ENCODE measurements around the gene SHANK3.
"Not testable (repeated sequence)": the region's sequence is repeated elsewhere in the genome, so short reads cannot be mapped to it uniquely, and the experiment has no call there.

SHANK3 gene

DNA sequence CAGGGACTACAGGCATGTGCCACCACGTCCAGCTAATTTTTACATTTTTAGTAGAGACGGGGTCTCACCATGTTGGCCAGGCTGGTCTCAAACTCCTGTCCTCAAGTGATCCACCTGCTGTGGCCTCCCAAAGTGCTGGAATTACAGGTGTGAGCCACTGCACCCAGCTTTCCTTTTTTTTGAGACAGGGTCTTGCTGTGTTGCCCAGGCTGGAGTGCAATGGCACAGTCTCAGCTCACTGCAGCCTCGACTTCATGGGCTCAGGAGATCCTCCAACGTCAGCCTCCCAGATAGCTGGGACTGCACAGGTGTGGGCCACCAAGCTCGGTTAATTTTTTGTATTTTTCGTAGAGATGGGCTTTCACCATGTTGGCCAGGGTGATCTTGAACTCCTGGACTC is 18.0 kb upstream of the SHANK3 start:
- not testable (repeated sequence) for DNase-seq

DNA sequence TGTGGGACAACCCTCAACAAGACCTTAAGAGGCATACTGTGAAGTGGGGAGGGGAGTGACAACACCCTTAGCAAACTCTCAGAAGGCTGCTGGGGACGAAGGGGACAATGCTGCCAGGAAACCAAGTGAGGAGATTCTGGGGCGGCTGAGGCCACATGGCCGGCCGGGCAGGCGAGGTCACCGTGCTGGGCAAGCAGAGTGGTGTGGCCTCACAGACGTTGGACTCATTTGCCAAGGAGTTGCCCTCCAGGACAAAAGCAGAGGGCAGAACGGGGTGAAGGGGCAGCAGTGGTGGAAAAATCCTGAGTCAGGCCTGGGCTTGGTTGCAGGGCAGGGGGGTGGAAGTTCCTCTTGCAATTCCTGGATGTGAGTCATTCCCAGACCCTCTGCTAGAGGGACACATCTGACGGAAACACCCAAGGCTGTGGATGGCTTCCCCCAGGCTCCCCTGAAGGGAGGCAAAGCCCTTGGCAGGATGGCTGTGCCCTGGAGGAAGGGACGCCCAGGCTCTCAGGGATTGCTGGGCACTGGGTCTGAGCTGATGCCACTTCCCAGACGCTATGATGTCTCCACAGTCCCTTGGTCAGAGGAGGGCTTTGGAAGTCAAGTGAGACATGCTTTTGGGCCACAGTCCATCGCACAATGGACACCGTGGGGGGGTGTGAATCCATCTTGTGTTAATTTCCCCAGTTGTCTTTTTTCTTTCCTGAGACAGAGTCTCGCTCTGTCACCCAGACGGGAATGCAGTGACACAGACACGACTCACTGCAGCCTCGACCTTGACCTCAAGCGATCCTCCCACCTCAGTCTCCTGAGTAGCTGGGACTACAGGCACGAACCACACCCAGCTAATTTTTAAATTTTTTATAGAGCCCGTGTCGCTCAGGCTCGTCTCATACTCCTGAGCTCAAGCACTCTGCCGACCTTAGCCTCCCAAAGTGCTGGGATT is 16.2 kb upstream of the SHANK3 start:
- no peak for DNase-seq

- DNase-seq, result no peak
Observed at GRCh38 chr22:50657925-50658324, 14.7 kb upstream of the SHANK3 start.

- not testable (repeated sequence) for DNase-seq
Observed at GRCh38 chr22:50659711-50660110, 12.9 kb upstream of the SHANK3 start.

DNA sequence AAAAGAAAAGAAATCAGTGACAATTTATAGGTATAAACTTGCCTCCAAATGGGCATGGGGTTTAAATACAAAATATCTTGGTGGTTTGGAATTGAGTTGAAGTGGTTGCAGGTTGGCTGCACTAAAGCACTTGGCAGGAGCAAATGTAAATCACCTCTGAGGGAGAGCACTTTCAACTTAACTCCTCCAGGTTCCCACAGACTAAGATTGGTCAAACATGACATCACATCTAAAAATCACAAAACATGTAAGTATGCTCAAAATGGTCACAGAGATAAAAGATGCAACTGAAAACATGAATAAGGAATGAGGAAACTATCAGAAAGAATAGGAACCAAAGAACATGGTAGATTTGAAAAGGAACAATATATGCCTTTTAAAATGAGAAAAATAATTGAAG is 12.3 kb upstream of the SHANK3 start:
- DNase-seq, result no peak

DNA sequence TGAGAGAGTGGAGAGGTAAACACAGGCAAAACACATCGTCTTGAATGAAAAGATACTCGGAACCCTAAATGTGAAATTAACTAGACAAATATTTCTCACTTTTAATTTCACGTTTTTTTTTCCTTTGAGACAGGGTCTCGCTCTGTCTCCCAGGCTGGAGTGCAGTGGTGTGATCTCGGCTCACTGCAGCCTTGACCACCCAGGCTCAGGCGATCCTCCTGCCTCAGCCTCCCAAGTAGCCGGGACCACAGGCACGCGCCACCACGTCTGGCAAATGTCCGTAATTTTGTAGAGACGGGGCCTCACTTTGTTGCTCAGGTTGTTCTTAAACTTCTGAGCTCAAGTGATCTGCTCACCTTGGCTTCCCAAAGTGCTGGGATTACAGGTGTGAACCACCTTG is 7.4 kb upstream of the SHANK3 start:
- no peak for DNase-seq

GRCh38 chr22:50665738-50666137 is 6.9 kb upstream of the SHANK3 start:
- no peak for DNase-seq

- no peak for DNase-seq
Observed at GRCh38 chr22:50670513-50670912, 2.1 kb upstream of the SHANK3 start.

DNA sequence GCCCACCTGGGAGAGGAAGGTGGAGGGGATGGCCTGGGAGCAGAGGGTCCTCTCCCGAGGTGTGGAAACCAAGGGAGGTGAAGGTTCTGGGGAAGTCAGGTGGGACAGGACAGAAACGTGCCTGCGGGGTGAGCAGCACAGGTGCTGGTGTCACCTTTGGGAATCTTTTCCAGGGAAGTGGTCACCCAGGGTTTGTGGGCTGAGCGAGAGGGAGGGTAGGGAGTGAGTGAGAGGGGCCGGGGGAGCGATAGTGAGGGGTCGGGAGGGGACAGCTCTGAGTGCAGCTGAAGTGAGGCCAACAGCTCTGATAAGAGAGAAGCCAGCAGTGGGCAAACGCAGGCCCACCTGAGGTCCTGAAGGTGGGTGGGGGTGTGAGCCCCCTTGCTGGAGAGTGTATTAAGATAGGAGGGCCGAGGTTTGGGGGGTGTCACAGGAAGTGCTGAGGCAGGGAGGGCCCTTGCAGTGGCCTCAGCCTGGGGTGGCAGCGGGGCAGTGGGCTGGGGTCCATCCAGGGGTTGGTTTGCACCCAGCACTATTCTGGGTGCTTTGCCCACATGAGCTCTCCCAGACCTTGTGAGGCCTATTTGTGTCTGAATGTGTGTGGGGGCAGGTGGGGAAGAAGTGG is 1.6 kb upstream of the SHANK3 start:
- no peak for DNase-seq

DNA sequence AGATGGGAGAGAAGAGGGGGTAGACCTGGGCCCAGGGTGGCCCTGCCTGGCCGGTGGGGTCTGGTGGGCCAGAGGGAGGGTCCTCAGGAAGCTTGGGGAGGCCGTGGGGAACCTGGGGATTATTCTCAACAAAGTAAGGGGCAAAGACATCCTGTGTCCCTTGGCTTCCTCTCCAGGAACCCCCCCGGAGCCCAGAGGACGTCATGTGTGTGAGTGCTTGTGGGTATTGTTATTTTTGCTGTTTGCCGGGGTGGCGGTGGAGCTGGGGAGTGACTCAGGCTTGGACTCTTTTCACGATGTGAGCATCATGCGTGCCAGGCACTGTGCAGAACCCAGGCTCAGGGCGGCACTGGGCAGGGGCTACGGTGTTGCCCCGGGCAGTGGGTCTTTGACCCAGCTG is 982 bp upstream of the SHANK3 start:
- DNase-seq, result no peak

DNA sequence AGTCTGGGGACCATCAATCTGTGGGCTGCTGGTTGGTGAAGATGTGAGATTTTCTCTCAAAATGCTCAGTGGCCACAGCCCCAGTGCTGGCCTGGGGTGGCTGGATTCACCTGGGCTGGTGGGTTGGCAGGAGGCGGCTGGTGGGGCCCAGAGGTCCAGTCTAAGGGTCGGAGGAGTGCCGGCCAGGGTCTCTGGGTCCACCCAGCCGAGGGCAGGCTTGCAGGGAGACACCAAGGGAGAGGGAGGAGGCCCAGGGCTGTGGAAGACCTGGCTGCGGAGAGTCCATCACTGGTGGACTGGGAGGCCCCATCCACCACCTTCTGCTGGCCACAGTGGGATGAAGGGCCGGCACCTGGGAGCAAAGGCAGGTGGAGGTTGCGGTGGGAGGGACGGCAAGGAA is 582 bp upstream of the SHANK3 start:
- no peak for DNase-seq

DNA sequence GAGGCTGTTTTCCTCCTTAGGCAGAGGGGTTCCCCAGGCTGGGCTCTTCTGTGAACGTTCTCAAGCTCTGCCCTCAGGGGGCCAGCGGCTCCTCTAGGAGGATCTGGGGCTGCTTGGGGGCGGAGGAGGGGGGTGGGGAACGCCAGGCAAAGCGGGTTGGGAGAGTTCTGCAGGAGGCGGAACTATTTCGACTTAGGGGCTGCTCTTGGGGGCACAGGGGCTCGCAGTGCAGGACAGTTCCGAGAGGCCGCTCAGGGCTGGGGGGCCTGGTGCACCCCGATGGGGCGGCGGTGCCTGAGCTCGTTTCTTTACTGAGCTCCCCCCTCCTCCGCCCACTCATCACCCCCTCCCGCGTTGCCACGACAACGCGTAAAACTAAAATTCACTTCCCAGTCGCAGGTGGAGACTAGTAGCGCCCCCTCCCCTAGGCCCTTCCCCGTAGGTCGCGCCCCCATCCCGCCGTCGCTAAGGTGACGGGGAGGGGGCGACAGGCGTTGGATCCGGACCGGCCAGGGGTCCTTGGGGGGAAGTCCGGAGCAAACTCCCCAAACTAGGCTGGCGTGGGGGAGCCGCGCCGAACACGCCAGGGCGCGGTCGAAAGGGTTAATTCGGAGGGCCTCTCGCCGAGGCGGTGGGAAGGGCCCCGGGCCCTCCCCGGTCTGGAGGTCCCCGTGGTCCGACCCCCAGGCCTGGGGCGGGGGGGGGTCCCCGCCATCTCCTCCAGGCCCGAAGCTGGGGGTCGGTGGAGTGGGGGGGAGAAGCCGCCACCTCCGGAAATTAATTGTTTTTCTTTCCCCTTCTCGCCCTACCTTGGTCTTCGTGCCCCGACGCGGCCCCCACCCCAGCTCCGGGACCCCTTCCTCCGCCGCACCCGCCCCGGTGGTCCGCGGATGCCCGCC is 857 bp downstream of the SHANK3 start:
- no peak for DNase-seq

DNA sequence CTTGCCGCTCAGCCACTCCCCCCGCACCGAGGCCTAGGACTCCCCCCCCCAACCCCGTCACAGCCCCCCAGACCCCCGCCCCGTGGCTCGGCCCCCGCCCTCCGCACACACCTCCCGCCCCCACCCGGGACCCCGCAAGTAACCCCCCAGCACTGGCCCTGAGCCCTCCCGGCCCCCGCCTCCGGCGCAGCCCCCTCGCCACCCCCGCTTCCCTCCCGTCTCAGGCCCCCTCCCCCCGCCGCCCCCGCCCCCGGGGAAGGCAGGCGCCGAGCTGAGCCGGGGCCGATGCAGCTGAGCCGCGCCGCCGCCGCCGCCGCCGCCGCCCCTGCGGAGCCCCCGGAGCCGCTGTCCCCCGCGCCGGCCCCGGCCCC is 1.5 kb downstream of the SHANK3 start:
- no peak for DNase-seq

DNA sequence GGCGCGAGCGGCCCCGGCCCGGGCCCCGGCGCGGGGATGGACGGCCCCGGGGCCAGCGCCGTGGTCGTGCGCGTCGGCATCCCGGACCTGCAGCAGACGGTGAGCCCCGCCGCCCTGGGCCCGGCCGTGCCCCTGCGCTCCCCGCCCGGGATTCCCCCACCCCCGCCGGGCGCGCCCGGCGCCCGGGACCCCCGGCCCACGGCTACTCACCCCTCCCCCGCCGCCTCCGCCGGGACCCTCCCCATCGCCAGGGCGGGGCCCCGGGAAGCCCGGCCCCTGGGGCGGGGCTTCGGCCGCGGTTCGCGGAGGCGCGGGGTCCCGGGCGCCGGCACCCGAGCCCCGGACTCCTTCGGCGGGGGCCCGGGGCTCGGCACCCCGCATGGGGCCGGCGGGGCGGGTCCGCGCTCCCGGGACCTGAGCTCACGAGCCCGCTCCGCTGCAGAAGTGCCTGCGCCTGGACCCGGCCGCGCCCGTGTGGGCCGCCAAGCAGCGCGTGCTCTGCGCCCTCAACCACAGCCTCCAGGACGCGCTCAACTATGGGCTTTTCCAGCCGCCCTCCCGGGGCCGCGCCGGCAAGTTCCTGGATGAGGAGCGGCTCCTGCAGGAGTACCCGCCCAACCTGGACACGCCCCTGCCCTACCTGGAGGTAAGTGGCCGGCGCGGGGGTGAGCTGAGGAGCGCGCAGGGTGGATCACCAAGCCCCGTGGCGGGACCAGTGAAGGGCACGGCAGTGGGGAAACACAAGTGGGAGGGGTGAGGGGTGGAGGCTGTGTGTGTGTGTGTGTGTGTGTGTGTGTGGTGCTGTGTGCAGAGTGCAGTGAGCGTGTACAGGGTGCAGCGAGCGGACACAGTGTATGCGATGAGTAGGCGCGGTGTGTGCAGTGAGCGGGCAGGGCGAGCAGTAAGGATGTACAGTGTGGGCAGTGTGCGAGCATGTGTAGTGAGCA is 2.3 kb downstream of the SHANK3 start:
- DNase-seq, result no peak

DNA sequence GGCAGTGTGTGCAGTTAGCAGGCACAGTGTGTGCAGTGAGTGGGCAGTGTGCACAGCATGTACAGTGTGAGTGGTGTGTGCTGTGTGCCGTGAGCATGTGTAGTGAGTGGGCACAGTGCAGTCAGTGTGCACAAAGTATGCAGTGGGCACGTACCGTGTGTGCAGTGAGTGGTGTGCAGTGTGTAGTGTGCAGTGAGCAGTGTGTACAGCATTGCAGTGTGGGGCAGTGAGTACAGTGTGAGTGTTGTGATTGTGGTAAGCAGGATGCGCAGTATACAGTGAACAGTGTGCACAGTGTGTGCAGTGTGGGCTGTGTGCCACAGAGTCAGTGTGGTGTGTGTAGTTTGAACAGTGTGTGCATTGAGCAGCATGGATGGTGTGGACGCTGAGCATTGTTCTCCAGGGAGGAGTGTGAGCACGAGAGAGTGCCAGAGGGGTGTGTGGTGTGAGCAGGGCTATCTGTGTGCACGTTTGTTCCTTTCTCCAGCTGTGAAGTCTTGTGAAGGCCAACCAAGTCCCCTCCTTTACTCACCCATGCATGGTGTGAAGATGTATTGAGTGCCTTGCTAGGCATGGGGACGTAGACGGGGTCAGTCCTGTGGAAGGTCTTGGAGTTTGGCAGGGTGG is 3.0 kb downstream of the SHANK3 start:
- no peak for DNase-seq

DNA sequence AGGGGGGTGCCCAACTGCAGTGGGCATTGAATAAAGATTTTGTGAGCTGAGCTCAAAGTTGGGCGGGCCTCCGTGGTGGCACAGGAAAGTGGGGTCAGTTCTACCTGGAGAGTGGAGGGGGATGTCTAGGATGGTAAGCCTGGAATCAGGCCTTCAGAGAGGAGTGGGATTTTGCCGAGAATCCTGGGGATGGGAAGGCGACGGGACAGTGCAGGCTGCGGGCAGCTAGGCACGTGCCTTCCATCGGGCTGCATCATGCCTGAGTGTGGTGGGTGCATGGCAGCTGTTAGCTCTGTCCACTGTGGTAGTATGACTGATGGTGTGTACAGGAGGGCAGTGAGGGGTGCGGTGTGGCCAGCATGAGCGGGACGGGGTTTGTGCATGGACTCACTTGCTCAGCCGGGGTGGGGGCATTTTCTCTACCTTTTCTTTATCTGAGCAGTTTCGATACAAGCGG is 3.6 kb downstream of the SHANK3 start:
- no peak for DNase-seq

GRCh38 chr22:50676661-50677492 is 4.3 kb downstream of the SHANK3 start:
- DNase-seq, result no peak

DNA sequence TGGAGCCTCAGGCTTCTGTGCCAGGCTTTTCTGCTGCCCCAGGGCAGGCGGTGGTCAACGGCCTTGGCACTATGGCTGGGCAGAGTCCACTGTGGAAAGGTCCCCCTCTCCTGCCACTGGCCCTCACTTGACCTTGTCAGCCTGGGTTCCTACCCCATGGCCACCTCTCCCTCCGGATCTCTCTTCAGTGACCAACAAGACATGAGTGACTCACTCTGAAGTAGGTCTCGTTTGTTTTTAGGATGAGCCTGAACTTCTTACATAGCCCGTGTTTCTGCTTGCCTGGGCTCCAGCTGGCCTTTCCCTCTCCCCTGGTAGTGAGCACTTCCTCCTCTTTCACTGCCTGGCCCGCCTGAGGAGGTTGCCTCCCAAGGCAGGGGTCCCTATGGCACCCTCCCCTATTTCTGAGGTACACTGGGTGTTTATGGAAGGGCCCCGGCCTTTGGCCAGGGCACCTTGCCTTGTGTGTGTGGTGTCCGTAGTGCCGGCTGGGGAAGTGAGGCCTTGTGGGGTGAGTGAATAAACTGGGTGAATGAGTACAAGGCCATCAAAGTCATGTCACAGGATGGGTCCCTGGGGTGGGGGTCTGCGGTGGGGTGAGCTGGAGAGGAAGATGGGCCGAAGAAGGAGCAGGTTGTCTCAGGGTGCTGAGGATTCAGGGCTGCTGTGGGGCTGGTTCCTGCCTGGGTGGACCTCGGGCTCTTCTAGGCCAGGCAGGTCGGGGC is 5.0 kb downstream of the SHANK3 start:
- no peak for DNase-seq

- no peak for DNase-seq
Observed at GRCh38 chr22:50678218-50678650, 5.6 kb downstream of the SHANK3 start.

All from SIG-M5 (cell line).